NCI-H1436 treated with DMSO at 0.1 percent for 48 hours (cell line): ENCODE data around the gene EFNB2.

Experiments used
- DNase-seq: peaks from one replicate; lab custom pipeline; 2025; lab: John Stamatoyannopoulos, UW

EFNB2 gene

DNA sequence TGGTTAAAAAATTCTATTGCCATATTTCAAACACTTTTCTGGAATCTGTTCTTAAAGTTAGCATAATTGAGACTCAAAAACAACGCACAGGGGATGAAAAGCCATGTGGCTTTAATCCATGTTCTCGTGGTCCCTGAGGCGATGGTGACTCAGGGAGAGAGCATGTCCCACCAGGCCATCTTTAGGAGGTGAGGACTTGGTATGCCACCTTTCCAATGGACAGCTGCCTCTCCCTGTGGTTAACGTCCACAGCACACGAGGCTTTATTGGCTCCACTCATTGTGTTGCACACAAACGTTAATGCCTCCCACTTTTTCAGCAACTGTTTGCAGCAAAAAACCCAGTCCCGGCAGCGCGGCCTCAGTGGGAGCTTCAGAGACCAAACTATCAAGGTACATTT, 51.4 kb downstream of the EFNB2 start:
- no peak for DNase-seq

DNA sequence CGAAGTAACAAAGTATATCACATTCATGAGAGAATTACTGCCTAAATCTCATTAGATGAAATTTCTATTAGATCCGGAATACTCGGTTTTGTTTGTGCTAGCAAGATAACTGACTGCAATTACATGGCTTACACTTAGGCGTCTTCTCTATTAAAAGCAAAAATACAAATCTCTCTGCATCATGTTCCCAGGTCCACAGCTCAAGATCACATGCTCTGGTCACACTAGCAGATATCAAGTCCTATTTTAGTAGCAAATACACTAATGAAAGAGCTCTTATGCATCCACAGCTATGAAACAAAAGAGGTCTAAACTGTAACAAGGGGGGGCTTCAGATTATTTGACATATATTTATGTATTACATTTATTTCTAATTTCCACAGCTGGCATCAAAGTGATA, 53.5 kb downstream of the EFNB2 start:
- DNase-seq: no peak

DNA sequence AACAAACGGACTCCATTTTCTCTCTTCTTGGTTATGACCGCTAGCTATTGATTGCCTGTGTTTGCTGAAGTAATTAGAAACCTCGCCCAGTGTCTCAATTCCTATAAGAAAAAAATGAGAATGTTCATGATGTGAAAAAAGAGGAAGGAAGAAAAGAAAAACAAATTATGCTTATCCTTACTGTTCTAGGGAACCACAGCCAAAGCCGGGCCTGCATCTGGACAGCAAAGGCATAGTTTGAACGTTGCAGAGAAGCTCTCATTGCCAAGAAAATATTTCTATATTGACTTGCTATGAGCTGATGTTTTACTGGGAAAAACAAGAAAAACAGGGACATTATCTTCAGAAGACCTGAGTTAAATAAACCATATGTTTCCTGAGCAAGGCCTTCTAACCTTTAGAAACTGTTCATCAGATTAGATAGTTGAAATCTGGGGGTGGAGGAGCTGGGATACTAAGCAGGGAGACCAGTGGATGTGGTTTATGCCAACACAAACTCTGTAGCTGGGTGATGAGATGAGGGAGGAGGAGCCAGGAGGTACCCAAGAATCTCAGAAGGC, 55.0 kb downstream of the EFNB2 start:
- no peak for DNase-seq

DNA sequence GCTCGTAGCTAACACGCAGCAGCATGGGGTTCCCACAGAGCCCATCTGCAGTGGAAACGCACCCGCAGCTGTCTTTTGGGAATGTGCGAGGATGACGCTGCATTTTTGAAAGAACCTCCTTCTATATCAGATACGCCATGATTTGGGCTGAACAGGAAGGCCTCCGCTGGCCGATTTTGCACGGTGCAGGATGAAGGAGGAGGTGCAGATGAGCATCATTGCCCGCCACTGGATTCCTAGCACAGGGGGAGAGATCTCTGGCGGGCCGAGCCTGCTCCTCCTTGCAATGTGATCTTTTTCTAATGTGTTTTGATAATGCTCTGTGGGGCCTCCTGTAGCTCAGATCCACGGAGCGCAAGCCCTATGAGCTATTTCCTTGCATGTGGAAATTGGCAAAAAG, 55.5 kb downstream of the EFNB2 start:
- DNase-seq: no peak

DNA sequence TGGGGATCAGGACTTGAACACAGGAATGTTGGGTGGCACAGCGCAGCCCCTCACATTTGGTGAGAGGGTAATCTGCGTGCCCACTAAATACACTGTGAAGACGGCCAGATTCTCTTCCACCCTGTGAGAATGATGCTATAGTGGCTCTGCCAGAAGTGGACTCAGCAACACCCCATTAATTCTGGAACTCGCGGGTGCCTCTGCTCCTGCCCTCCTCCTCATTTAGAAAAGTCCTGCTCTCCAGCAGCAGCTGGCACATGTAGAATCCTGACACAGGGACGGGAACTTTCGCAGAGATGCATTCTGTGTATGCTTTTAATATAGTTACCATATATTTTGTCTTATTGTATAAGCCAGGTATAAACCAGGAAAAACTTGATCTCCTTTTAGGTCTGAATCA, 57.3 kb downstream of the EFNB2 start:
- no peak for DNase-seq

DNA sequence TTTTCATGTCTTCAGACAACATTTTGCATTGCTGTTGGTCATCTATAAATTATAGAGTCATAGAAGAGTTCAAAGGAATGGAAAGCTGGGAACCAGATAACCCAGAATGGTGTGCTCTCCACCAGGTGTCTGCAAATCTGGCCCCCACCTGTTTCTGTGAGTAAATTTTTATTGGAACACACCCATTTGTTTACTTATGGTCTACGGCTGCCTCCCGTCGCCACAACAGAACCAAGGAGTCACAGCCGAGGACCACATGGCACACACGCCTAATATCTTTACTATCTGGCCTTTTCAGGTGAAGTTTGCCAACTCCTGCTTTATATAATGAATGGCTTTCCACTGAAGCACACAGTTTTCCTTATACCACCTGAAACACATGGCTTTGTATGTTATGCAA, 58.2 kb downstream of the EFNB2 start:
- no peak for DNase-seq

DNA sequence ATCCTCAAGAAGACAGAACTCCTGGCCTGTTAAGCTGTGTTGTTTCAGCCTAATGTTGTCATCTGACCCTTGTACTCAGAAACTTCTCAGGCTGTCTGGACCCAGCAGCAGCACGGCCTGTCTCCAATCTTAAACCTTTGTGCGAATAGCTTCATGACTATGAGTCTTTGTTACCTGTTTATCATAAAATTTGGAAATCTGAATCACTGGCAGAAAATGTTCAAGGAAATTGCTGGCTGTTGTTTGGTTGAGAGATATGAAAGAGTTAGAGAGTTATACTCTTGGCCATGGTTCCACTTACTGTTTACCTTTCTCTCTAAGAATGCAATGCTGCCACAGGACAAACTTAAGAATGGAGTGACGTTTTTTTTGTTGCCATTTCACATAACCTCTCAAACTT, 59.6 kb downstream of the EFNB2 start:
- no peak for DNase-seq

DNA sequence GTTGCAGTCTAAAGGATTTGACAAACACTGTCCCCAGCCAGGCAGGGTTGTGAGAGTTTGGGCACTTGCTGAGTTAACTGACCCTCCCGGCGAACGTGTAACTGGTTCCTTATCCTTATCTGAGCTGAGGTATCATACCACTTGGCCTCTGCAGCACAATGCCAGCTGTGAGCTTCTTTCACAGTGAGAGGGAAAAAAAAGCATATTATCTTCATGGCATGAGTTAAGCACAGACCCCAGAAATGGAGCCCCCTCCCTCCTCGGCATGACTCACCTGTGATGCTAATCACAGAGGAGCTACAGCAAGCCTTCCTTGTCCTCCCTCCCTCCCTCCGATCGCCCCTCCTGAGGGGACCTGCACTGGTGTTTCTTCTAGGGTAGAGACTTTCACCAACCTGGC, 60.5 kb downstream of the EFNB2 start:
- no peak for DNase-seq

DNA sequence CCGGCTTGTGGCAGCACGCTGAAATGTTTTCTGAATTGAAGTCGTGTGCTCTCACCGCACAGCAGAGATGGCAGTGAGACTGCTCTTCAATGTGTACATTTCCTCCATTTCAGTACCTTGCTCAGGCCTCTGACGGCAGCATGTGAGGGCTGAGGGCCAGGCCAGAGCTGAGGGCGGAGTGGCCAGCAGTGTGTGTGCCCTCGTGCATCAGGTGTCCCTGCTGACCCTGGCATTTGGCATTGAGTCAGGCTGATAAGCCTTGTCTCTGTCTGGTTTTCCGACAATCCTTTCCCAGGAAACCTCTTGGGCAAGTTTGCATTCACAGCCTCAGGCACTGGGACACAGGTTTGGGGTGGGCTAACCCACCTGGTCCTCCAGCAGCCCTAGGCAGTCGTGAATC, 62.3 kb downstream of the EFNB2 start:
- no peak for DNase-seq

DNA sequence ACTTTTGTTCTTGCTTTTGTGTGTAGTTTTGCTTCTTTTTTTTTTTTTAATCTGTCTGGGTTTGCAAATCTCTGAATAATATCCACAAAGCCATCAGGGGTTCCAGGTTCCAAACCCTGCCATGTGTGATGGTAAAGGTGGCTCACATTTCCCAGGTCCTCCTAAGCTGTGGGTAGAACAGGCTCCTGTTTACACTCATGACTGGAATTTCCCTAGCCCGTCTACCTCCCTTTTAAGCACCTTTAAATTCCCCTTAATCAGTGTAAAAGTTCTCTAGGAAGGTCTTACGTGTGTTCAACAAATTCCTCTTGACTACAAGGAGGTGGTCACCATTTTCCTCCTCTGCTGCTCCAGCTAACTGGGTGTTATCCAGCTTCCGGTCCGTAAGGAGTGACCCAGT, 62.8 kb downstream of the EFNB2 start:
- DNase-seq: no peak

DNA sequence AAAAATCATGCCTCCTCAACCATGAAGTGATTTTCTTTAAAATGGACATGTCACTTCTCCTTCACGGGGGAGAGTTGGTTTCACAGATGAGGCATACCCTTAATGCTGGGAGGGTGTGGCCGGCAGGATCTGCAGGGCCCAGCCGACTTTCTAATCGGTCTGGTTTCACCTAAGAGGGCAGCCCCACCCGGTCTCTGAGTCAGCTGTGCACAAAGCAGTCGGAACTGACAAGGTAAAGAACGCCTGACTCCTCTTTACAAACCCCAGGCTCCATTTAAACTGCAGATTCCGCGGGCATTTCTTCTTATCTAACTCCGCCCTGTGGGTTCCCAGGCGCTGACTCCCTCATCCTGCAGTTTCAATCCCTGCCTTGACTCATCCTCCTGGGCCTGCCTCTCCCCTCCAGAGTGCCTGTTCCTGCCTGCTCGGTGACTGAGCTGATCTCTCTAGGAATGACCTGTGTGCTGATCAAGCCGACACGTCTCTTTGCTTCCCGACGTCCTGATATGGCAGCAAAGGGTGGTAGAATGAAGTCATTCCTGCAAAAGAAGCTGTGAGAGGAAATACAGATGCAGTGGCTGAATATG, 63.4 kb downstream of the EFNB2 start:
- DNase-seq: no peak

DNA sequence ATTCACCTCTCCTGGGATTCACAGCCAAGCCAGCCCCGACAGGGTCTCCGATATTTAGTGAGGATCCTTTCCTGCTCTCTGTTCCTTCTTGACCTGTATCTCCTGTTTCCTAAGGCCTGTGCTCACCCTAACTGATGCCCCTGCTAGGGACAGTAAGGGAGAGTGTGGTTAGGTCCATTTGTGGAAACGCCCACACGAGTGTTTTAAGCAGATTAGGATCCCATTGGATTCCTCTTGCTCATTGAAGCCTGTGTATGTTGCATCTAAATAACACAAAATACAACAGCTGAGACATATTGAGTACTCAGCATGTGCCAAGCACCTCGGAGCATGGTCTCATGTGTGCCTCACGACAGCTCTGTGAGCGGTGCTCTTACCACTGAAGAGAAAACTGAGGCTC, 64.9 kb downstream of the EFNB2 start:
- DNase-seq: no peak

DNA sequence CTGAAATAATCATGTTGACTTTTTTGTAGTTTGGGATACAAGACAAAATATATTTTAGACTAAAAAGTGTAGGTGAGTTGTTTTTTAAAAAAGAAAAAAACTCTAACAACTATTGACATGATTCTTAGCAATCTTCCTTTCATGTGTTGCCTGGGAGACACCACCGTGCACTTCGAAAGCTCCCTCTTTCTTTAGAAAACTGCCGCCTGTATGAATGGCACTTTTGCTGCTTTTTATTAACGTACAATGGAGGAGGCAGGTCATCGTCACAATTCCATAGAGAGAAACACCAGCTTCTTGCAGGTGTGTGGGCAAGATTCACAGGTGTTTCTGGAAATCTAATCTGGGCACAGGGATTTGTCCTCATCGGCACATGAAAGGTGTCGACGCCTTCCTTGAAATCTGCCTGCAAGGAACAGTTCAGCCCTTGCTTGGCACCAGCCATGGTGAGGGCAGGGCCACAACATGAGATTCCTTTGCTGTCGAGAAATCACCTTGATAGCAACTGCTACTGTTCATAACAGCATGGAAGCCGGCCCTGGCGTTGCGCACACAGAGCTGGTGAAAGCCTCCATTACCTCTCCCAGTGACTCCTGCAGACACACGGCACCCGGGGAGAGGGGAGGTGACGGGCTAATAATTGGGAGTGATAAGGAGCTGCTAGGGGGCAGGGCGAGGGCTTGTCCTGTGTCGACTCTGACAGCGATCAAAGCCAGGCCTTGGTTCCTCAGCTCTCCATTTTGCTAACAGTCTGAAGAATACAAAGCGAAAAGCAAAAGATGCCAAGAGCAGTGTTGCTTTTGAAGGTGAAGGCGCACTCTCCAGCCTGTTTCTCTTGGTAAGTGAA, 66.5 kb downstream of the EFNB2 start:
- DNase-seq: no peak

DNA sequence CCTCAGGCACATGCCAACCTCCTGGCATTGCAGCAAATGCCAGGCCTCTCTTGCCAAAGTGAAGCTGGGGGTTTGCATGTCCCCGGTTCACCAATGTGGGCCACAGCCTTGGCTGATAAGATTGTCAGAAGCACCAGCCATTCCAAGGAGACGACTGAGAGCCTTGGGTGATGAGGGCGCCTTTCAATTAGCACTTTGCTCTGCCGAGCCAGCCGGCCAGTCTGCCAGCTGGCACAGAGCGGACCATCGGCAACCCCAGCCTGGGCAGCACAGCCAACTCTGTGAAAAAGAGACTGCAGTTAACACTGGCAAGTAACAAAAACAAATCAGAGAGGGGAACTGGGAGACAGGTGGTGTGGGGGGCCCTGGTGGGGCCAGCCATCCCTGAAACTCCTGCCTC, 67.3 kb downstream of the EFNB2 start:
- DNase-seq: no peak

DNA sequence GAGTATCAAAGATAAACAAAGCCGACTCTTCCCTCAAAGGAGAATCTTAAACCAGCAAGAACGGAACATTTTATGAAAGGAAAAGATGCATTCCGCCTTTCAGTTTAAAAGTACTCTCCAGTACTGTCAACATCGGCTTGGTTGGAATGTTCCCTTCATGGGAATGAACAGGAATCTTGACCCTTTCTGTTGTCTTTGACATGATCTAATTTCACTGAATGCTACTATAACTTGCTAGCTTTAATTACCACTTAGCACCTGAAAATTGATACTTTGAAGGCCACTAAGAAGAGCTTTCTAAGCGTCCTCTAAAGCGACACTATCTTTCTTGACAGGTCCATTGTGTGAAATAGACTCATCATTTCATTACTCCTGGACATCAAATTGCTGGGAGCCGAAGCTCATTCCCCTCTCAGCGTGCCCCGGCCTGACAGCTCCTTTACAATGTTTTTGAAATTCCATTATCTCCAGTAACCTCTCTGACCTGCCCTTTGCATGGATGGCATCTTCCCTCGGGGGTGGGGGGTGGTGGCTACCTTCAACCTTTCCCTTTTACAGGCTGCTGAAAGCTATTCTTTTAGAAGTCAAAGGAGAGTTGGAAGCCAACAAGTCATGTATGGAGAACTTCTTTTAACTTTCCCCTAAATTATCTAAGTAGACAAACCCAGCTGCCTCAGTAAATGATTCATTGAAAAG, 67.9 kb downstream of the EFNB2 start:
- DNase-seq: no peak

DNA sequence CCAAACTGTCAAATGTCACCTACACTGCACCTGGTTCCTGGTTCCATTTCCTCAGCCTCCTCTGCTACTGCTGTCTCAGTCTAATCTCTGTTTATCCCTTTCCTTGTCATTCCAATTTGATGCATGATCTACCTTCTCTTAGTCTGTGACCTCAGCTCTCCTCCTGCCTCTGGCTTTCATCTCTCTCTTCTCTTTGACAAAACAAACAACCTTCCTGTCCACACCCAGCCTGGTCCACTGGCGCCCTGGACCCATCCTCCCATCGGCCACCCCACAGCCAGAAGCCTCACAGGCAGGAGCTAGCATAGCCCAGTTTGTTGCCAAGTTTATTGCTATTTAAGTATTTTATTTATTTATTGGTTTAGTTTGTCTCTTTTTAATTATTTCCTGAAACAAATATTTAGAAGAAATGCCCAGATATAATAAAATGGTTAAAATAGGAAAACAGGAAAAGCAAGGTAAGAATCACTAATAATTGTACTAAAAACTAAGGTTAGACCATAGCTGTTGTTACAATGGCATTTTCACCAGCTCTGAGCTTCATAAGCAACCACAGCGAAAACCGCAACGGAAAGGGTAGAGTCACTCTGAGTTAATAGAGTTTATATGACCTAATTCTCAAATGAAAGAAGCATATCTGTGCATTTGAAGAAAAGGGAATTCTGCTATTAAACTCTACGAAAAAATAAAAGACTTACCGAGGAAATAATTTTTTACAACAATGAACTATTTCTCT, 68.6 kb downstream of the EFNB2 start:
- DNase-seq: no peak

DNA sequence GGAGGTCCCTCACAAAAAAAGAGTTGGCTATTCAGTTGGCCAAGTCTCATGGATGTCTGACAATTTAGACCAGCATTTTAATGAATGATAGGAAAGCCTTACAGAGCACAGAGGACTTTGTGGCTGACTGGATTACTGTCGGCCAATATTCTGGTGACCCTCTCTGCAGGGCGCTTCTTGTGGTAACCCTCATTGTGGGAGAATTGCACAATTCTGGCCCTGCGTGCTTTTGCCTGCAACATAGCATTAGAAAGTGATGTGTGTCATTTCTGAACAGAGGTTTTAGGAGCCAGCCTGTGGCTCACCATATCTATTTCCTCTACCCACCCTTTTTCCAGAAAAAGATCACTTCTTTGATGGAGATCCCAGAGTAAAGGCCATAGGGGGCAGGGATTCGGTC, 71.4 kb downstream of the EFNB2 start:
- DNase-seq: no peak

DNA sequence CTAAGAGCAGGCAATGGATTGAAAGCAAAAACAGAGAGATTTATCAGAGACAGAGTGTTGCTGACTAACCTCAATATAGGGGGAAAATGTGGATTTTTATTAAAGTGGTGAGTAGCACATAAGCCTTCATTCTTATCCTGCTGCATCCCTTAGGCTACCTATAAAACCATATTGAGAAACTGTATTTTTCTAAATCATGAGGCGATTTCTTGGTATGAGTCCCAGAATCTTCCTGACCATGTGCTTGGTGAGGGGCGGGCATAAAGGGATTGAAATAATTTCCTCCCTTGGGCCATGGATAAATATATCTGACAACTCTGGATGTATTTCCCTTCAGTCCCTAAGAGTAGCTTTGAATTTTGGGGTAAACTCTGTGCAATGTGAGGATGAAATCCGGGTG, 72.8 kb downstream of the EFNB2 start:
- DNase-seq: no peak

DNA sequence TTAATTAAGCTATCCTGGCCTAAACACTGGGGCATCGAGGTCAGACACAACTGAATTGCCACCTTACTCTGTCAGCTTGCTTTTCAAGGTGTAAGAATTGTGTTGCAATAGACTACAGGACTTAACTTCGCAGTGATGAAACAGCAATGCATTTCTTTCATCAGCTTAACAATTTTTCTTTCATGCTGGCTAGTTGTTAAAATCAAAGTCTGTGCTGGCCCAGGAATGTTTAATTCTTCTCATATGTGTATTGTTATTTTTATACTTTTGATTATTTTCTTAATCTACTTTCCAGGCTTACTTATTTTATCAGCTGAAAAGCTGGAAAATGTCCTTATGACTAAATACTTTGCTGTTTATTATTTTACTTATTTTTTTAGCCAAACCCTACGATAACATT, 79.7 kb downstream of the EFNB2 start:
- DNase-seq: no peak

DNA sequence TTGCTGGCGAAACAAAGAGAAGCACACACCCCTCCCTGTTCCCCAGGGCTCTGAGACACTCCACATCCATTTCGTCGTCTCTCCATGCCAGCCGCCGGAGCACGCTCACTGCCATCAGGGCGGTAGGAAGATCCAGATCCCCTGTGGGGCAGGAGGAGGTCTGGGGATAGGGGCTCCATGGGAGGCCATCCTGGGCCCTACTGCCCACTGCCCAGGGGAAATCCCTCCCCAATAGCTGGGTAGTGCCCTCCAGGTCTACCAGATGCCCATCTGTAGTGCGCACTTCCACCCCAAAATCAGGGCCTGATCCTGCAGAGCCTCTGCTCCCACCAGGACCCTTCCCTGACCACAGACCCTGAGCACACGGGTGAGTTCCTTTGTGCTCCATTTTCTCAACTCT, 80.3 kb downstream of the EFNB2 start:
- no peak for DNase-seq

DNA sequence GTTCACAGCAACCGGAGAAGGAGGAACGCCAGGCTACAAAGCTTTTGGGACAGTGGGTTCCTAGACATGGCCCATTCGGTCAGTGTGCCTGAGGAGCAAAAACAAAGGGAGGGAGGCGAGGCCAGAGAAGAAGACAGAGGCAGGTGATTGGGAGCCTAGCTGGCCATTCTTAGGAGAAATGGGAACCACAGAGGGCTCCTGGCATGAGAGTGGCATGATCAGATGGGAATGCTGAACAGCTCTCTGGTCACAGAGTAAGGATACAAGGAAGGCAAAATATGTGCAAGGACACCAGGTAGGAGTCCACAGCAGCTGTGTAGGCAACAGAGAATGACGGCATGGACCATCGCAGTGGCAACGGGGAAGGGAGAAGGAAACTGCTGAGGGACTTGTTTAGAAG, 82.4 kb downstream of the EFNB2 start:
- no peak for DNase-seq

DNA sequence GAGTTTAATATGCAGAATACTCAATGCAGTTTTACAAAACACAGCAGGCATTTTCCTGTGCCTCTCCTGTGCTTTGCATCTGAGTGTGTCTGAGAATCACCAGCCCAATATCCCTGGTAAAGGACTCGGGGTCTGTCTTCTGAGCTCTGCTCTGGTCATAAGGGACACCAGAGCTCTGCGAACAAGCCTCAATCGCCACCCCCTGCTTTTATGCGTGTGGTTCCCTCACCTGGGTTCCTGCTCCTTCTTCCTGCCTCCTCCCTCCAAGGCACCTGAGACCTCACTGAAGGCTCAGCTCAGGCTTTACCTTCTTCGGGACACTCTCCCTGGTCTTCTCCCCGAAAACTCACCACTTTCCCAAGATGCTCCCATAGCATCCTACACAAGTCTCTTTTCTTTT, 84.5 kb downstream of the EFNB2 start:
- no peak for DNase-seq
